GM19239 (cell line): Measurements from ENCODE around the gene MRGPRF.
A peak's percentile ranks its signal among the peaks of the same experiment; 100 is the strongest.

Experiments
- DNase-seq: peaks from one replicate; pipeline ENCODE4 v3.0.0; 2011; ENCODE audit warnings: low spot score; ENCODE audit not compliant: insufficient read length
- FAIRE-seq: peaks from 2 replicates; lab custom pipeline; 2011; peaks lifted over from hg19 to GRCh38; lab: Jason Lieb, UNC

MRGPRF gene

DNA sequence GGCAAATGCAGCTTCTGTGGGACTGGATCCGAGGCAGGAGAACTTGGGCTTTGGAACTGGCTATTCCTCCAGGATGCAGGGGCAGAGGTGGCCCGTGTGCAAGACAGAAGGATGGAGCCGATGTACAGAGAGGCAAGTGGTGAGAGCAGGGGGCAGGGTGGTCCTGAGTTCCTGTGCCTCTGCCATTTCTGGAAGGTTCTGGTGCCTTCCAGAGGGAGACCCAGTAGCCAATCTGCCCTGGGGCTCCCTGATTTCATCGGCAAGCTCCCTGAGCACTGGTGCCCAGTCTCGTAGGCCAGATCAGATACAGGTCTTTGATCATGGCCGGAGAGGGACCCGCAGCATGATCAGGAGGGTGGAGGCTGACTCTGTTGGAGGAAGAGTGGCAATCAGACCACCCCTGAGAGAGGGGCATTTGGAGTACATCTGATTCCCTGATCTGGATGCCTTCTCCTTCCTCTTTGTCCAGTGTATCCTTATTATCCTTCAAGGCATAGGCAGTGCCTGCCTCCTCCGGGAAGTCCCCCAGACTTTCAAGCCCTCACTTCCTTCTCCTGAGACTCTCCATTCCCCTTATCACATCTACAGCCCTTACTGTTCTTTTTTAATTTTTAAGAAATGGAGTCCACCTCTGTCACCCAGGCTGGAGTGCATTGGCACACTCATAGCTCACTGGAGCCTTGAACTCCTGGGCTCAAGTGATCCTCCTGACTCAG is 42.0 kb downstream of the MRGPRF start:
- no peak for FAIRE-seq
- no peak for DNase-seq

DNA sequence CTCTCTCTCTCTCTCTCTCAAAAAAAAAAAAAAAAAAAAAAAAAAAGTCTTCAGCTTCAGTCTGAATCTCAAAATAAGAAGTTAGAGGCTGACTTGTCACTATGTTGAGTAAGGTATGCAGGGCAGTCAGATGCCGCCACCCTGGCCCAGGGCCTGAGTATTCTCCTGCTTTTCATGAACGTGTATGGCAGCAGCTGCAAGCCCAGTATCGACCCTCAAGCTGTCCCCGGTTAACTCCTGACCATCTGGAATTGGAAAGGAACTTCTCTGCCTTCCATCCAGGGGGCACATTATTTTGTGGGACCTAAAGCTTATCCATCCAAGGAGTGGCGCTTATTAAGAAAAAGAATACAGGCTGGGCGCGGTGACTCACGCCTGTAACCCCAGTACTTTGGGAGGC is 43.7 kb downstream of the MRGPRF start:
- DNase-seq: no peak
- FAIRE-seq: no peak

DNA sequence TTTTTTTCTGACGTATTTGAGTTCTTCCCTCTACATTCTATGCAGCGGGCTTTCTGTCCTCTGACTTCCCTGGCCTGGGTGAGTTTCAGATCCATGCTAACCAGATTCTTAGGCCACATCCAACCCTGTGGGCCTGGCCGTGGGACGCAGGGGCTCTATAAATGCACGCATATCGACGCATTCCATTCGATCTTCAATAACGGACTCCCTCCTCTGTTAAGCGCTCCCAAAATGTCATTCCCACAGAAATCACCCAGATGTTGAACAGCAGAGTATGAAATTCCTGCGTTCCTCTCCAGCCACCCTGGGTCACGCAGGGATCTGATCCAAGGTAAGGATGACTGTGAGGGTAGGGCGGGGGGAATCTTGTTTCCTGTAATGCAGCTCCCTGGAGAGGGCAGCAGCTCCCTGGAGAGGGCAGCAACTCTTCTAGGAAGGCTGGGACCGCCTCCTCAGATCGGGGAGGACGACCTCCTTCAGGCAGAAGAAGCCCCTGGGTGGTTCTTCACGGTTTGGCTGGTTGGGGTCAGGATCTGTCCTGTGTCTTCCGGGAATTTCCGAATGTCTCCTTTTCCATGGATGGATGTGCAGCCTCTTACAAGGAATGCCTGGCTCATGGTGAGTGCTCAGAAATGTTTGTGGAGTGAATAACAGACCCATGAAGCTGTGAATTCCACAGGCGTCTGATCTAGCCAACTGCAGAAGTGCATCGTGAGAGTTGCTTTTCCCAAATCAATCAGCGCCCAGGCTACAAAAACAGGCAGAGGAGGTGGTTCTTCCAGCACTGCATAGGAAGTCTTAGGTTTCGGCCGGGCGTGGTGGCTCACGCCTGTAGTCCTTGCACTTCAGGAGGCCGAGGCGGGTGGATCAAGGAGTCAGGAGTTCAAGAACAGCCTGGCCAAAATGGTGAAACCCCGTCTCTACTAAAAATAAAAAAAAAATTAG is 44.5 kb downstream of the MRGPRF start:
- DNase-seq (no peak), FAIRE-seq (no peak)

DNA sequence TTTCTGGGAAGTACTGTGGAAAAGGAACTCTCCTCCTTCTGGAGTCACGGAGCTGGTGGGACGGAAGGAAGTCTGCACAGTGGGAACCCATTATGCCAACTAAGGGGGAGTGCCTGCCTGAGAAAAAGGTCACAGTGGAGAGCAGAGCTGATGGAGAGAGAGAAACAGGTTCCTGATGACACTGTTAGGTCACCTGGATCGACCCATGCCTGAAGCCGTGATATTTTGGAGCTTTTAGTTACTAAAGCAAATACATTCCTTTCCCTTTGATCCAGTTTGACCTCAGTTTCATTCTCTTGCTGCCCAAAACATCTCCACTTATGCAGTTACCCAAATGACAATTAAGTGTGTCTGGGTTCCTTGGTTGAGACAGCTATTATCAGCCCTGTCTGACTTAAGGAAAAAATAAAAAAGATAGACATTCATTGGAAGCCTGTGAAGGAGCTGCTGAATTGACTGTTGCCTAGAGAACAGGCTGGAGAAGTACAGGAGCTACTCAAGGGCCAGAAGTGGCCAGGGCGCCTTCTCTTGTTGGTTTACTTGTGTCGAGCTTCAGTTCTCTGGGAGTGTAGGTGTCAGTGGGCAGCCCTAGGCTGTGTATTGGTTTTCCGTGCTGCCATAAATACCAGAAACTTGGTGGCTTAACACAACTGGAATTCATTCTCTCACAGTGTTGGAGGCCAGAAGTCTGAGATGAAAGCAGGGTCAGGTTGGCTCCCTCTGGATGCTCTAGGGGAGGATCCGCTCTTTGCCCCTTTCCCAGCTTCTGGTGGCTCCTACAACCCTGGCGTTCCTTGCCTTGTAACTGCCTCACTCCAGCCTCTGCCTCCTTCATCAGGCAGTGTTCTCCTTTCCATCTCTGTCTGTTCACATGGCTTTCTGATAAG is 45.9 kb downstream of the MRGPRF start:
- no peak for FAIRE-seq
- DNase-seq: no peak

DNA sequence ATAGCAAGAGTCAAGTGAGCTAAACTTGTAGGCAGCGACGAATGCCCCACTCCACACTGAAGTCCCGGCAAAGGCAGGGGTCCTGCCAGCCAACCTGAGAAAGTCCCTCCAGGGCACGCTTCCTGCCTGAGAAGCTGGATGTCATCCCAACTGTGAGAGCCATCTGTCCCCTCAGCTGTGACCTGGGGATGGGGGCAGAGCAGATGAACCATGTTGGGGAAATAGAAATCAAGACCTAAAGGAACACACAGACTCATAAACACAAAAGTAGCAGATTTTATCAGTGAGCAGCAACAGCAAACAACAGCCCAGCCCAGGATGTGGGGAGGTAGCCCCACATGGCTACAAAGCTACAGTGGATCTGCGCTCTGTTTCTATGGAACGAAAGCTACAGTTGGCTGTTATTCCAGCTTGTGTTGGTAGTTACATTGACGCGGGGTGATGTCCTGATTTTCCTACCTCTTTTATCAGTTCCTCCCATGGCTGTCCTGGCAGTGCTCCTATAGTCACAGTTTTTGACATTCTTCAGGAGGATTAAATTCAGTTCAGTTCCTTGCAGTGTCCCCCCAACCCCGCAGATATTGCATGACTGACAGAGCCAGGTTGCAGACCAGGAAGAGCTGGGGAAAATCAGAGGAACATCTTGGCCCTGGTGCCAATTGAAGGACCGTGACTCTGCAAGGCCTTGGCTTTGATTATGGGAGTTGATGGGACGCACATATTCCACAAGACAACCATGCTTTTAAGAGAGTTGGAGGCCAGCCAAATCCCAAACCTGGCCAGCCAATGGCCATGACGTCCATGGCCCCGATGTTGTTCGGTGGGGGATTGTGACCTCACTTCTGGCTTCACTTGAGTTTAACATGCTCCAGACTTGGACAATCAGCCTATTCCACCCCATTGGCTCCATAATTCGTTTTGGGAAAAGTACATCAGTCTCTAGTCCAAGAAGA is 46.9 kb downstream of the MRGPRF start:
- no peak for DNase-seq
- FAIRE-seq: no peak

DNA sequence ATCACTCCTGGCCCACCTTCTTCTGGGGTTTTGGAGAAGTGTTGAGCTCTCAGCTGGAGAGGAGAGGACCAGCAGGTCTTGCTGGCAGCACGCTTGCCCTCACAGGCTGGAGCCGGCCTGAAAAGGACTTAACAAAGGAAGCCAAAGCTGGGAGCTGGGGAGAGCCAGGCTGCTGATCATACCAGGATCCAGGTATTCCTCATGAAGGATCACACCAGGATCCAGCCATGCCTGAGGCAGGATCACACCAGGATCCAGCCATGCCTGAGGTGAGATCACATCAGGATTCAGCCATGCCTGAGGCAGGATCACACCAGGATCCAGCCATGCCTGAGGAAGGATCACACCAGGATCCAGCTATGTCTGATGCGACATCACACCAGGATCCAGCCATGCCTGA is 49.3 kb downstream of the MRGPRF start:
- FAIRE-seq (peak; percentile 23), DNase-seq (no peak)

DNA sequence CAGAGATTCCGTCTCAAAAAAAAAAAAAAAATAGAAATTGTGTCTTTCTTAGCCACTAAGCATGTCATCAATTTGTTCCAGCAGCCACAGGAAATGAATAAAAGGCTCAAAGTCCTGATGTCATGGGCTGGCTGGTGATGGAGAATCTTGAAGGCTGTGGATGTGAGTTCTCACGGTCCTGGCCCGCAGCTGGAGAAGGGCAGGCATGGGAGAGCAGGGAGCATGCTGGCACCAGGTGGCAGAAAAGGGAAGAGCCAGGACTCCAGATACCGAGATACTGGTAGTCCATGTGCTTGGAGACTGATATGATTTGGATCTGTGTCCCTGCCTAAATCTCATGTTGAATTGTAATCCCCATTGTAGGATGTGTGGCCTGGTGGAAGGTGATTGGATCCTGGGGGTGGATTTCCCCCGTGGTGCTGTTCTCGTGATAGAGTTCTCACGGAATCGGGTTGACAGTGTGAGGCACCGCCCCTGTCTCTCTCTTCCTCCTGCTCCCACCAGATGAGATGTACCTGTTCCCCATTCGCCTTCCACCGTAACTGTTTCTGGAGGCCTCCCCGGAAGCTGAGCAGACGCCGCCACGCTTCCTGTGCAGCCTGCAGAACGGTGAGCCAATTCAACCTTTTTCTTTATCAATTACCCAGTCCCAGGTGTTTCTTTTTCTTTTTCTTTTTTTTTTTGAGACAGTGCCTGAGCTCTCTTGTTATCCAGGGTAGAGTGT is 50.4 kb downstream of the MRGPRF start:
- FAIRE-seq (no peak), DNase-seq (no peak)

DNA sequence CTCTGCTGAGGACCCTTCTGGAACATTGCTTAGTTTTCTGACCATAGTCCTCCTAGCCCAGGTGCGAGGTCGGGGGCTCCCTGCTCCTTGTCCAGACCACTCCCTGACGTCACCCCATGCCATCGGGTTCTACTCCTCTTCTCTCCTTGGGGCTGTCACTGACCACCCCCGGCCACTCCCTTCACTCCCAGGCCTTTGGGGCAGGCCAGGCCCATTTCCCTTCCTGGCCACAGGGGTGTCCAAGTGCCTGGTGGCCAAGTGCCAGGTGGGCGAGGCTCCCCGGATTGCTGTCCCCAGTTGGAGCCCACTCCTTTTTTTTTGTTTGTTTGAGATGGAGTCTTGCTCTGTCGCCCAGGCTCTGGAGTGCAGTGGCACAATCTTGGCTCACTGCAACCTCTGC is 51.8 kb downstream of the MRGPRF start:
- FAIRE-seq (no peak), DNase-seq (no peak)

DNA sequence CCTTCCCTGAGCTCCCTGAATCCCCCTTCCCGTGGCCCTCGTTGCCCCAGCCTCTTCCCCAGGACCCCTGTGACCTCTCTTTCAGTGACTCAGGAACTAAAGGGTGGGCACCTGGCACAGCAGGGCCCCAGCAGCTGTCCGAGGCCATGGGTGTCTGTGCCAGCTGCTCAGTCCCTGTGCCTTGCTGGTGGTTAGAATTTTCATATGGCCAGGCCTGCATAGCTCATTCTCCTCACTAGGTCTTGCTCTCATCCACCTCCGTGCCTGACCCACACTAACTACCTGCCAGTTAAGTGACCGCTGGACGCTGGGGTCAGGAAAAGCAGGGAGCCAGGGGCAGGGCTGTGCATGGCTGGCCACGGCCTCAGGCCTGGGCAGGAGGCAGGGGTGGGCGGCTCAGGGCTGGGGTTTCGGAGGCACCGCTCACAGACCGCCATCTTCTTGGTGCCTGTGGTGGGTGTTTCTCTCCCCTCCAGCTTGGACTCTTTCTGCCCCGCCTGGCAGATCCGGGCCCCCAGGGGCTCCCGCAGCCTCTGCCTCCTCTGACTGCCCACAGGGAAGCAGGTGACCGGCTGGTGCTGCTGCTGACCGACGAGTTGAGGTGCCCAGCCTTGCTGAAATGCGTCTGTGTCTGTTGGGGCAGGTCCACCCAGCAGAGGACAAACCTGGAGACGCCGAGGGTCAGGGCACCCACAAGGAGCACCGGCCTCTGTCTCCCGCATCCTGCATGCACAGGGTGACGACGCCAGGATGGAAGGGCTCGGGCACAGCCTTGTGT is 52.6 kb downstream of the MRGPRF start:
- FAIRE-seq: no peak
- DNase-seq: no peak

DNA sequence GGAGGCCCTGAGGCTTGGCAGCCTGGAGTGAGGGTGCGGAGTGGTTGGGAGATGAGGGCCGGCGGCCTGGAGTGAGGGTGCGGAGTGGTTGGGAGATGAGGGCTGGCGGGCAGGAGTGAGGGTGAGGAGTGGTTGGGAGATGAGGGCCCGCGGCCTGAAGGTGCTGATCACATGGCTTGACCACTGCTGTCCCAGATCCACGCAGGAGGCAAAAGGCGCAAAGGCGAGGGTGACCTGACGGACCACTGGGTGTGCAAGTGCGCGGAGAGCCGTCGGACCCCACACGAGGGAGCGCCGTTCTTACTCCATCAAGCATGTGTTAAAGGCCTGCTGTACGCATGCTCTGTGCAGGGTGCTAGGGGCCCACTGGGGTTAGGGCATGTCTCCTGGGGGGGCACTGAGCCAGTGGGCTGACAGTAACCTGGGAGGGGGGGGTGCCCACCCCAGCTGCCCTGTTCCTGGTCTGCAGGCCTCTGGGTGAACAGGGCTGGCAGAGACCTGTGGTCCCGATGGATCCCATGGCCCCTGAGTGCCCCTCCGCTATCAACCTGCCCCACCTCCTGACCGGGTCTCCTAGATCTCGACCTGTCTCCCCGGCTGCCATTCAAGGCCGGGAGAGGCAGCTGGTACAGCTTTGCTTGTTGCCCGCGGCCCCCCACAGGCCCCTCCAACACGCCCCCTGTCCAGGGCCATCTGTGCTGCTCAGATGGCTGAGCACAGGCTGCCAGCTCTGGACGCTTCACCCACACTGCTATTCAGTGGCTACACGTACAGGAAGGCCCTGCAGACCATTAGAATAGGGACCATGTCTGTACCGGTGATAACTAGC is 53.4 kb downstream of the MRGPRF start:
- FAIRE-seq (no peak), DNase-seq (no peak)

DNA sequence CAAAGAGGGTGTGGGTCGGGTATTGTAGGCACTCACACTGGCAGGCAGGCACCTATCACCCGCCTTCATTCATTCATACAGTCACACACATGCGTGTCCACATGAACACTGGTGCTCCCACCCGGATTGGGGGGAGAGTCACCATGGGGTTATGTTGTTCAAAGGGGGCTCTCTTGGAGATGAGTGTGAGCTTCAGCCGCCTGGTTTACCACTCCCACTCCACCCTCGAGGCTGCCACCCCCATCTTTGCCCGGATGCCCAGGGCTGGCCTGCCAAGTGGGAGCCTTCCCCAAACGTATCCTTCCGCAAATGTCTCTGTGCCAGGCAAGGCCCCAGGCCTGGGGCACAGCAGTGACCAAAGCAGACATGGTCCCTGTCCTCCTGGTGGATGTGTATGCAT is 54.8 kb downstream of the MRGPRF start:
- no peak for FAIRE-seq
- no peak for DNase-seq

DNA sequence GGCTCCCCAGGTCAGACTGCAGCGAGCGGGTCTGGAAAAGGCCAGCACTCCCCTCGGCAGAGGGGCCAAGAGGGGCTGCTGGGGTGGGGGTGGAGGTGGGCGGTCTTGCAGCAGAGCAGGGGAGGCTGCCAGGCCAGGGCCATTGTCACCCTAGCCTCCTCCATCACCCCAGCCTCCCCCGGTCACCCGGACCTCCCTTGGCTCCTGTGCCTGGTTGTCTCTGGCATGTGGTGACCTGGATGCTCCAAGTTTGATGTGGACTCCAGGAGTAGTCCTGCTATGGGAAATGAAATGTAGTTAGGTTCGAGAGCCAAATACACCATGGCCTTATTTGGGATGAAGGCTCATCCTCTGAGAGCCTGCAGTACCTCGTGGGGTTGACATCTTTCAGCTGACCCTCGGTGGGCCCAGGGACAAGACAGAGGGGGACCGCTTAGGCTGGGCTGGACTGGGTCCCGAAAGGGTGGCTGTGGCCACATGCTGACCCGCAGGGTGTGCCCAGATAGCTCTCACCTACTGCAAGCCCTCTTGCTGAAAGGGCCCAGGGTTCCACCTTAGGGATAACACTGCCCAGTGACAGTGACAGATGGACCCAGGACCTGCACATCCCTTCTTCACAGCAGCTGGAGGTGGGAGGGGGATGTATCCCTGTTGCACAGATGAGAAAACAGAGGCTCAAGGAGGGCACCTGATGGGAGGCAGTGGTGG is 56.3 kb downstream of the MRGPRF start:
- no peak for FAIRE-seq

DNA sequence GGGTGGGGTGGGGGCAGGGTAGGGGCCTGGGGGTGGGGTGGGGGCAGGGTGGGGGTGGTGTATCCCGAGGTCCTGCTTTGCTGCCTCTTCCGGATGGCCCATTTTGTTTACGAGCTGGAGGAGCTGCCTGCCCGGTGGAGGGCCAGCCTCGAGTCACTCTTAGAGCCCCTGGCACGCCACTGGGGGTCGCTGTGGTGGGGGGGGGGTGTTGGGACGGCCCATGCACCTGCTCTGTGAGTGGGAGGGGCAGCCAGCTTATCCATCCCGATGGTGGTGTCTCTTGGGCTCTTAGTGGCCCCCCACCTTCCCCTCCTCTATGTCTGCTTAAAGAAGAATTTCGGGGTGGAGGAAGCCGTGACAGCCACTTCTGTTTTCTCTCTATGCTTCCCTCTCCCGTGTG is 56.9 kb downstream of the MRGPRF start:
- peak; percentile 41 for DNase-seq
- no peak for FAIRE-seq

More for the DNA sequence above, 56.3 kb downstream of the MRGPRF start:
- DNase-seq: no peak

DNA sequence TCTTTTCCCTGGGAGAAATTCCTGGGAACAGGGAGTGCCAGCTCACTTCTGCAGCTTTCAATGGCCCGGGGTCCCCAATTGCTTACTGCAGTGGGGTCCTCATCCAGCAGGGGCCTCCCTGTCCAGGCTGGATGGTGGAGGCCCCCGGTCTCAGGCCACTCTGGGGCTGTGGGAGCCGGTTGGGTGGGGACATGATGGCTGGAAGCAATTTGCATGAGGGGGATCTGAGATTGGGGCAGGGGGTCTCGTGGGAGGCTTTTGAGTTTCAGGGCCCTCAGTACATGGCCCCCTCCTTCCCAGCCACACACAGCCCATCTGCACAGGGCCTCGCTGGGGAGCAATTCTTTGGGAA is 57.5 kb downstream of the MRGPRF start:
- no peak for DNase-seq
- no peak for FAIRE-seq

DNA sequence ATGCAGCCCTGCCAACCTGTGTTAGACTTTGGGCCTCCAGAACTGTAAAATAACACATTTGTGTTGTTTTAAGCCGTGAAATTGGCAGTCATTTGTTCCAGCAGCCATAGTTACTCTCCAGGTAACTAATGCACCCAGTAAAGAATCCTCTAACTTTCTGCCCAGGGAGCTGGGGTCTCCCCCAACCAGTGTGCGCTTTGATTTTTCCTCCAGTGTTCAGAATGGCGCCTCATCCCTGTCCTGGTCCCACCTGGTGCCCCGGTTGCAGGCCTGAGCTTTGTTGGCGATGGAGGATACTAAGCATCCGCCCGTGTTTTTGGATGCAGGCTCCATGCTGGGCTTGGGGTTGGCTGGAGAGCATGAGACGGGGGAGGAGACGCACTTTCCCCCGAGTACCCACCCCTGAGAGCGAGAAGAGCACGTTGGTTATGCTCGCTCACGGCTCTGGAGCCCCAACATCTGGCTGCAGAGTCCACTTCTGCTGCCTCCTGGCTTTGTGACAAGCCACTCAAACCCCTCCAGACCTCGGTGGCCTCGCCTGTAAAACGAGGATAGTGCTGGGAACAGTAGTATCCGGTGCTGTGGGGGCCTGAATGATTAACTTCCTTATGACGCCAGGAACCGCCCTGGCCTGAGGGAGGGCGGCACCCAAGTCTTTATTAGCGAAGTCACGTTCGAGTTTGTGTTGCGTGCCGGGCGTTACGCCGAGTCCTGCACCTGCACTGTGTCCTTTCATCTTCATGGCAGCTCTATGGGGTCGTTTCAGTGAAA is 58.0 kb downstream of the MRGPRF start:
- FAIRE-seq (no peak), DNase-seq (no peak)
